Measurements from ENCODE around the gene MARCHF4.

The MARCHF4 gene

GRCh38 chr2:216351172-216351925, 20.9 kb downstream of the MARCHF4 start:
- no peaks in the 10 kb centered on the region for H3K4me1 Mint-ChIP-seq (ENCODE audit: low read depth)

GRCh38 chr2:216350214-216350791, 22.0 kb downstream of the MARCHF4 start:
- intact Hi-C loops (cut with micrococcal nuclease): no loop called here
- no peak overlapping the region for H3K4me3 Mint-ChIP-seq
- no peaks in the 10 kb centered on the region for H3K4me1 Mint-ChIP-seq (ENCODE audit: low read depth)
- H3K27me3 Mint-ChIP-seq: no peaks in the 10 kb centered on the region
- H3K36me3 Mint-ChIP-seq (ENCODE audit: low read depth): no peaks in the 10 kb centered on the region
- H3K9me3 Mint-ChIP-seq: no peaks in the 10 kb centered on the region
- no peak overlapping the region for H3K27ac Mint-ChIP-seq

More at GRCh38 chr2:216351172-216351925, 20.9 kb downstream of the MARCHF4 start:
- Mint-ChIP-seq H3K9me3 (no peaks in the 10 kb centered on the region), H3K27ac (no peak overlapping the region), H3K27me3 (peaks cover 3% of the 10 kb centered on the region), H3K36me3 (ENCODE audit: low read depth) (no peaks in the 10 kb centered on the region), H3K4me3 (no peak overlapping the region)
- intact Hi-C loops (cut with micrococcal nuclease): no loop called here

GRCh38 chr2:216349366-216349765, 22.9 kb downstream of the MARCHF4 start:
- H3K36me3 Mint-ChIP-seq (ENCODE audit: low read depth): no peaks in the 10 kb centered on the region
- peaks cover 9% of the 10 kb centered on the region for H3K4me1 Mint-ChIP-seq (ENCODE audit: low read depth)
- no peak overlapping the region for H3K4me3 Mint-ChIP-seq
- no peaks in the 10 kb centered on the region for H3K27me3 Mint-ChIP-seq
- intact Hi-C loops (cut with micrococcal nuclease): no loop called here
- H3K9me3 Mint-ChIP-seq: no peaks in the 10 kb centered on the region
- H3K27ac Mint-ChIP-seq: no peak overlapping the region

- Mint-ChIP-seq H3K9me3 (no peaks in the 10 kb centered on the region), H3K27me3 (no peaks in the 10 kb centered on the region), H3K27ac (no peak overlapping the region), H3K4me1 (ENCODE audit: low read depth) (peaks cover 14% of the 10 kb centered on the region), H3K36me3 (ENCODE audit: low read depth) (no peaks in the 10 kb centered on the region), H3K4me3 (no peak overlapping the region)
- intact Hi-C loops (cut with micrococcal nuclease): no loop called here
Observed at GRCh38 chr2:216348756-216349308, 23.5 kb downstream of the MARCHF4 start.

GRCh38 chr2:216346781-216347180, 25.5 kb downstream of the MARCHF4 start:
- H3K27me3 Mint-ChIP-seq: no peaks in the 10 kb centered on the region
- H3K4me1 Mint-ChIP-seq (ENCODE audit: low read depth): peaks cover 18% of the 10 kb centered on the region
- intact Hi-C loops (cut with micrococcal nuclease): no loop called here
- H3K36me3 Mint-ChIP-seq (ENCODE audit: low read depth): no peaks in the 10 kb centered on the region
- H3K9me3 Mint-ChIP-seq: no peaks in the 10 kb centered on the region
- no peak overlapping the region for H3K27ac Mint-ChIP-seq
- no peak overlapping the region for H3K4me3 Mint-ChIP-seq

- Mint-ChIP-seq H3K4me1 (ENCODE audit: low read depth) (peaks cover 18% of the 10 kb centered on the region), H3K4me3 (no peak overlapping the region), H3K27me3 (no peaks in the 10 kb centered on the region), H3K36me3 (ENCODE audit: low read depth) (no peaks in the 10 kb centered on the region), H3K9me3 (no peaks in the 10 kb centered on the region), H3K27ac (no peak overlapping the region)
- intact Hi-C loops (cut with micrococcal nuclease): no loop called here
Observed at GRCh38 chr2:216345846-216346245, 26.4 kb downstream of the MARCHF4 start.

GRCh38 chr2:216344950-216345300, 27.4 kb downstream of the MARCHF4 start:
- Mint-ChIP-seq H3K9me3 (no peaks in the 10 kb centered on the region), H3K27me3 (no peaks in the 10 kb centered on the region), H3K27ac (peak overlapping the region; percentile 23), H3K4me3 (peak overlapping the region; percentile 38), H3K36me3 (ENCODE audit: low read depth) (no peaks in the 10 kb centered on the region), H3K4me1 (ENCODE audit: low read depth) (peaks cover 18% of the 10 kb centered on the region)
- intact Hi-C loops (cut with micrococcal nuclease): no loop called here

GRCh38 chr2:216344206-216344949, 27.9 kb downstream of the MARCHF4 start:
- Mint-ChIP-seq H3K4me3 (peak overlapping the region; percentile 38), H3K4me1 (ENCODE audit: low read depth) (peaks cover 18% of the 10 kb centered on the region), H3K27ac (peak overlapping the region; percentile 23), H3K9me3 (no peaks in the 10 kb centered on the region), H3K27me3 (peaks cover 1% of the 10 kb centered on the region), H3K36me3 (ENCODE audit: low read depth) (no peaks in the 10 kb centered on the region)
- intact Hi-C loops (cut with micrococcal nuclease): no loop called here

GRCh38 chr2:216343221-216343980, 28.9 kb downstream of the MARCHF4 start:
- Mint-ChIP-seq H3K4me1 (ENCODE audit: low read depth) (peaks cover 18% of the 10 kb centered on the region), H3K36me3 (ENCODE audit: low read depth) (no peaks in the 10 kb centered on the region), H3K27ac (peak overlapping the region; percentile 23), H3K27me3 (peaks cover 5% of the 10 kb centered on the region), H3K4me3 (no peak overlapping the region), H3K9me3 (no peaks in the 10 kb centered on the region)
- intact Hi-C loops (cut with micrococcal nuclease): no loop called here

- intact Hi-C loops (cut with micrococcal nuclease): no loop called here
- H3K27ac Mint-ChIP-seq: no peak overlapping the region
Observed at GRCh38 chr2:216341121-216341520, 31.2 kb downstream of the MARCHF4 start.

GRCh38 chr2:216340280-216340631, 32.0 kb downstream of the MARCHF4 start:
- Mint-ChIP-seq H3K4me1 (ENCODE audit: low read depth) (peaks cover 18% of the 10 kb centered on the region), H3K36me3 (ENCODE audit: low read depth) (no peaks in the 10 kb centered on the region), H3K9me3 (no peaks in the 10 kb centered on the region), H3K27ac (no peak overlapping the region), H3K27me3 (peaks cover 10% of the 10 kb centered on the region), H3K4me3 (no peak overlapping the region)
- intact Hi-C loops (cut with micrococcal nuclease): no loop called here

More at GRCh38 chr2:216341121-216341520, 31.2 kb downstream of the MARCHF4 start:
- Mint-ChIP-seq H3K4me1 (ENCODE audit: low read depth) (peaks cover 18% of the 10 kb centered on the region), H3K36me3 (ENCODE audit: low read depth) (no peaks in the 10 kb centered on the region), H3K27me3 (peaks cover 10% of the 10 kb centered on the region), H3K9me3 (no peaks in the 10 kb centered on the region), H3K4me3 (no peak overlapping the region)

- Mint-ChIP-seq H3K4me1 (ENCODE audit: low read depth) (peaks cover 12% of the 10 kb centered on the region), H3K9me3 (no peaks in the 10 kb centered on the region), H3K27me3 (peaks cover 10% of the 10 kb centered on the region), H3K27ac (no peak overlapping the region), H3K4me3 (no peak overlapping the region), H3K36me3 (ENCODE audit: low read depth) (no peaks in the 10 kb centered on the region)
- intact Hi-C loops (cut with micrococcal nuclease): no loop called here
Observed at GRCh38 chr2:216339456-216340279, 32.6 kb downstream of the MARCHF4 start.

GRCh38 chr2:216335252-216335651, 37.0 kb downstream of the MARCHF4 start:
- no peak overlapping the region for H3K27ac Mint-ChIP-seq
- H3K9me3 Mint-ChIP-seq: no peaks in the 10 kb centered on the region
- intact Hi-C loops (cut with micrococcal nuclease): no loop called here
- peaks cover 10% of the 10 kb centered on the region for H3K27me3 Mint-ChIP-seq
- H3K4me1 Mint-ChIP-seq (ENCODE audit: low read depth): no peaks in the 10 kb centered on the region
- no peak overlapping the region for H3K4me3 Mint-ChIP-seq
- H3K36me3 Mint-ChIP-seq (ENCODE audit: low read depth): no peaks in the 10 kb centered on the region

Measured in dendritic cell treated with granulocyte-macrophage colony-stimulating factor and Interleukin-4, amounts not matched to agents 40 ng/mL and 50 ng/mL, for 4 days (primary cell).